ENCODE data around the gene TSPO. TPM values are rescaled to one million over a fixed set of nuclear protein-coding genes. Genes with fewer than 3 reads are reported as not detected.

Gene TSPO
- total and polyA plus RNA-seq, 9 of the 15 experiments (the other 6 are each of a cell fraction or from before 2014, with no cell fraction given): 4.9 to 126 (median 25.3) TPM

DNA sequence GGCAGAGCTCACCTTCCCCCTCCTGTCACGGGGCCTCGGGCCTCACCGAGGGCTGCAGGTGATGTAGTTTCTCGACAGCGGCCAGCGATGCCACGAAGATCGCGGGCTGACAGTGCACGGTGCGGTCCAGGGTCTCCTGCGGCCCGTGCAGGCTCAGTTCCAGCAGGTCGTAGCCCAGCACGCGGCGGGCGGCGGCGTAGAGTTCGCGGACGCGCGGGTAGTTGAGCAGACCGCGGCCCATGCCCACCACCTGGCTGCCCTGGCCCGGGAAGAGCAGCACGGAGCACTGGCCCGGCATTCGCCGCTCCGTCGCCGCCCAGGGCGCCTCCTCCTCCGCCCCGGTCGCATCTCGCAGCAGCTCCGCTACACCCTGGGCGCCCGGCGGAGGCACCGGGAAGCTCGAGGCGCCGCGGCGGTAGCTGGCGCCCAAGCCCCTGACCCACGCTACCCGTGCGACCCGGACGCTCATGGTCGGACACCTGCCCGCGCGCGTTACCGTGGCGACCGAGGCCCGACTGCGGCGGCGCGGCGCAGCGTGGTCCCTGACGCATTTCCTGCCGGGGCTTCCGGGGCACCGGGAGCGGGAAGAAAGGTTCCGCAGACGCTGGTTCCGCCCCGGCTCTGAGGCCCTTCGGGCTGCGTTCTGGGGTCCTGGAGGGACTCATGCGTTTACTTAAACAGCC lies 8.3 kb upstream of the TSPO start, which contains the start of gene MCAT (continued):
- TF ChIP-seq, protein P1, sequence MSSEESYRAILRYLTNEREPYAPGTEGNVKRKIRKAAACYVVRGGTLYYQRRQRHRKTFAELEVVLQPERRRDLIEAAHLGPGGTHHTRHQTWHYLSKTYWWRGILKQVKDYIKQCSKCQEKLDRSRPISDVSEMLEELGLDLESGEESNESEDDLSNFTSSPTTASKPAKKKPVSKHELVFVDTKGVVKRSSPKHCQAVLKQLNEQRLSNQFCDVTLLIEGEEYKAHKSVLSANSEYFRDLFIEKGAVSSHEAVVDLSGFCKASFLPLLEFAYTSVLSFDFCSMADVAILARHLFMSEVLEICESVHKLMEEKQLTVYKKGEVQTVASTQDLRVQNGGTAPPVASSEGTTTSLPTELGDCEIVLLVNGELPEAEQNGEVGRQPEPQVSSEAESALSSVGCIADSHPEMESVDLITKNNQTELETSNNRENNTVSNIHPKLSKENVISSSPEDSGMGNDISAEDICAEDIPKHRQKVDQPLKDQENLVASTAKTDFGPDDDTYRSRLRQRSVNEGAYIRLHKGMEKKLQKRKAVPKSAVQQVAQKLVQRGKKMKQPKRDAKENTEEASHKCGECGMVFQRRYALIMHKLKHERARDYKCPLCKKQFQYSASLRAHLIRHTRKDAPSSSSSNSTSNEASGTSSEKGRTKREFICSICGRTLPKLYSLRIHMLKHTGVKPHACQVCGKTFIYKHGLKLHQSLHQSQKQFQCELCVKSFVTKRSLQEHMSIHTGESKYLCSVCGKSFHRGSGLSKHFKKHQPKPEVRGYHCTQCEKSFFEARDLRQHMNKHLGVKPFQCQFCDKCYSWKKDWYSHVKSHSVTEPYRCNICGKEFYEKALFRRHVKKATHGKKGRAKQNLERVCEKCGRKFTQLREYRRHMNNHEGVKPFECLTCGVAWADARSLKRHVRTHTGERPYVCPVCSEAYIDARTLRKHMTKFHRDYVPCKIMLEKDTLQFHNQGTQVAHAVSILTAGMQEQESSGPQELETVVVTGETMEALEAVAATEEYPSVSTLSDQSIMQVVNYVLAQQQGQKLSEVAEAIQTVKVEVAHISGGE (CRISPR knock-in tag; IDR thresholded peaks at IDR 0.05): peak; percentile 92 to 99 (median 98)
- TF ChIP-seq OTX1 (CRISPR knock-in tag; IDR thresholded peaks at IDR 0.05): no peak
- no peak for TF ChIP-seq POLR2AphosphoS5 (IDR thresholded peaks at IDR 0.05; ENCODE audit: control insufficient read depth, insufficient read depth, low read depth, low read length)
- TF ChIP-seq HNRNPL (IDR thresholded peaks at IDR 0.05; ENCODE audit: low read depth, low read length): no peak
- no peak for TF ChIP-seq TEAD2 (tag; IDR thresholded peaks at IDR 0.05)
- peak; percentile 85 for TF ChIP-seq SAP30 (IDR thresholded peaks at IDR 0.05; ENCODE audit: borderline replicate concordance, insufficient read depth, low read depth, low read length, poor library complexity, severe bottlenecking)
- TF ChIP-seq MEF2A (IDR thresholded peaks at IDR 0.05; ENCODE audit: control insufficient read depth, low read depth, low read length): no peak
- no peak for TF ChIP-seq U2AF2 (optimal IDR thresholded peaks at IDR 0.05; ENCODE audit: low read depth, low read length)
- TF ChIP-seq ZNF263 (CRISPR knock-in tag; IDR thresholded peaks at IDR 0.05; ENCODE audit: borderline replicate concordance): peak; percentile 11; the same call in 1 of the 2 replicates
- no peak for TF ChIP-seq POLR2H (tag; IDR thresholded peaks at IDR 0.05; ENCODE audit: low read depth)
- no peak for TF ChIP-seq ZNF589 (CRISPR knock-in tag; IDR thresholded peaks at IDR 0.05; ENCODE audit: low read depth)
- TF ChIP-seq, protein P2, sequence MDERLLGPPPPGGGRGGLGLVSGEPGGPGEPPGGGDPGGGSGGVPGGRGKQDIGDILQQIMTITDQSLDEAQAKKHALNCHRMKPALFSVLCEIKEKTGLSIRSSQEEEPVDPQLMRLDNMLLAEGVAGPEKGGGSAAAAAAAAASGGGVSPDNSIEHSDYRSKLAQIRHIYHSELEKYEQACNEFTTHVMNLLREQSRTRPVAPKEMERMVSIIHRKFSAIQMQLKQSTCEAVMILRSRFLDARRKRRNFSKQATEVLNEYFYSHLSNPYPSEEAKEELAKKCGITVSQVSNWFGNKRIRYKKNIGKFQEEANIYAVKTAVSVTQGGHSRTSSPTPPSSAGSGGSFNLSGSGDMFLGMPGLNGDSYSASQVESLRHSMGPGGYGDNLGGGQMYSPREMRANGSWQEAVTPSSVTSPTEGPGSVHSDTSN (CRISPR knock-in tag; IDR thresholded peaks at IDR 0.05; ENCODE audit: low read depth): no peak
- TF ChIP-seq, protein P2 (tag; conservative IDR thresholded peaks at IDR 0.05; ENCODE audit: low read depth): no peak
- TF ChIP-seq ZC3H11A (IDR thresholded peaks at IDR 0.05; ENCODE audit: low read depth, low read length): no peak; the same call in 1 of the 2 replicates
- TF ChIP-seq RBM25 (IDR thresholded peaks at IDR 0.05; ENCODE audit: low read depth, low read length, severe bottlenecking): peak; percentile 37
- 0 out of 4 replicates have a peak, but pooled peaks of 1 of the 2 experiments have one; percentile 60 for TF ChIP-seq CSDE1 (IDR thresholded peaks at IDR 0.05)
- TF ChIP-seq FOXA3 (CRISPR knock-in tag; conservative IDR thresholded peaks at IDR 0.05 in 1 of 2, IDR thresholded peaks at IDR 0.05 in 1 of 2): no peak
- TF ChIP-seq, protein P3, sequence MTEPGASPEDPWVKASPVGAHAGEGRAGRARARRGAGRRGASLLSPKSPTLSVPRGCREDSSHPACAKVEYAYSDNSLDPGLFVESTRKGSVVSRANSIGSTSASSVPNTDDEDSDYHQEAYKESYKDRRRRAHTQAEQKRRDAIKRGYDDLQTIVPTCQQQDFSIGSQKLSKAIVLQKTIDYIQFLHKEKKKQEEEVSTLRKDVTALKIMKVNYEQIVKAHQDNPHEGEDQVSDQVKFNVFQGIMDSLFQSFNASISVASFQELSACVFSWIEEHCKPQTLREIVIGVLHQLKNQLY (CRISPR knock-in tag; conservative IDR thresholded peaks at IDR 0.05): no peak
